Activated CD4-positive, alpha-beta T cell treated with anti-CD3 and anti-CD28 coated beads, Interleukin-2, amount 50 U/mL, for 24 hours (primary cell): ENCODE results near the gene SMG5.
"Not testable (repeated sequence)": the region's sequence is repeated elsewhere in the genome, so short reads cannot be mapped to it uniquely, and the experiment has no call there.

Source experiments
- DNase-seq, 2 donors: peaks; one replicate each; pipeline ENCODE4 v3.0.0-alpha.2; 2020; ENCODE audit warnings: low read depth in 1 of 2, low spot score in 1 of 2

Gene SMG5

GRCh38 chr1:156244712-156245111 is 37.9 kb downstream of the SMG5 start:
- no peak for DNase-seq

DNA sequence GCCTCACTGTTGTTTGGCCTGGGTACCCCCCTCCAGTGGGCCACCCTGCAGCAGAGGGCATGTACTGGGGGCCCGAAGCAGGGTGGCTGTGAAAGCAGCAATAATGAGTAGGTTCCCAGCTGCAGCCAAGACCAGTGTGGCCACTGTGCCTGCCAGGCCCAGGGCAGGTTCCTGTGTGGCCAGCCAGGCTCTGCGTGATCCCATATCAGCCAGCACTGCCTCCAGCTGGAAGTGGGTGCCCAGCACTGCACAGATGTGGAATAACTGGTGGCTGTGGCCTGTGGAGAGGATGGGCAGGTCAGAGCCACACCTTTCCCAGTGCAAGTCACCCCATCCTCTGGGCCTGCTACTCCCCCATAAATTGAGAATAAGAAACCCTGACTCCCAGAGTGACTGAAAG is 38.5 kb downstream of the SMG5 start:
- no peak for DNase-seq

GRCh38 chr1:156242738-156243137 is 39.9 kb downstream of the SMG5 start:
- DNase-seq, result no peak

DNA sequence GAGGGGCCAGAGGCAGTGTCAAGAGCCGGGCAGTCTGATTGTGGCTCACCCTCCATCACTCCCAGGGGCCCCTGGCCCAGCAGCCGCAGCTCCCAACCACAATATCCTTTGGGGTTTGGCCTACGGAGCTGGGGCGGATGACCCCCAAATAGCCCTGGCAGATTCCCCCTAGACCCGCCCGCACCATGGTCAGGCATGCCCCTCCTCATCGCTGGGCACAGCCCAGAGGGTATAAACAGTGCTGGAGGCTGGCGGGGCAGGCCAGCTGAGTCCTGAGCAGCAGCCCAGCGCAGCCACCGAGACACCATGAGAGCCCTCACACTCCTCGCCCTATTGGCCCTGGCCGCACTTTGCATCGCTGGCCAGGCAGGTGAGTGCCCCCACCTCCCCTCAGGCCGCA is 40.7 kb downstream of the SMG5 start, which contains the start of gene BGLAP:
TSS of gene BGLAP (plus strand) at position 259 of the 400 bp plus-strand sequence. CDS start at position 307, 48 bp downstream.
- DNase-seq, result no peak

GRCh38 chr1:156241311-156241811 is 41.3 kb downstream of the SMG5 start:
- no peak for DNase-seq

DNA sequence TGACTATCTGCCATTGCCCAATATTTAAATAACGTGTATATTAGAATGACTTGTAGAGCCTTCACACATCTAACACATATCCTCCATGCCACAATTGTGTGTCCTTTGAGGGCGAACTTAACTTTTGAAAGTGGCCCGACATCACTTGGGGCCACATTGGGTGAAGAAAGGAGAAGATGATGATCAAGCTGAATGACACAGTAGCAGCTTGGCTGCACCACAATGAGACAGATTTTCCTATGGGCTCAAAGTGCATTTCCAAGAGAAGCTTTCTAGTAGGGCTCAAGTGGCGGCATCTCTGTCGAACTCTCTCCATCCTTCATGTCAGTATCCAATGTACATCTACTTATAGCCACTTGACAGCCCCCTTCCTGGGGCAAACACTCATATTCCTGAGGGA is 44.4 kb downstream of the SMG5 start:
- no peak for DNase-seq

- DNase-seq, result no peak
Measured at GRCh38 chr1:156236164-156236563, 46.5 kb downstream of the SMG5 start.

- DNase-seq, result no peak
Measured at GRCh38 chr1:156233426-156234127, 49.0 kb downstream of the SMG5 start.

DNA sequence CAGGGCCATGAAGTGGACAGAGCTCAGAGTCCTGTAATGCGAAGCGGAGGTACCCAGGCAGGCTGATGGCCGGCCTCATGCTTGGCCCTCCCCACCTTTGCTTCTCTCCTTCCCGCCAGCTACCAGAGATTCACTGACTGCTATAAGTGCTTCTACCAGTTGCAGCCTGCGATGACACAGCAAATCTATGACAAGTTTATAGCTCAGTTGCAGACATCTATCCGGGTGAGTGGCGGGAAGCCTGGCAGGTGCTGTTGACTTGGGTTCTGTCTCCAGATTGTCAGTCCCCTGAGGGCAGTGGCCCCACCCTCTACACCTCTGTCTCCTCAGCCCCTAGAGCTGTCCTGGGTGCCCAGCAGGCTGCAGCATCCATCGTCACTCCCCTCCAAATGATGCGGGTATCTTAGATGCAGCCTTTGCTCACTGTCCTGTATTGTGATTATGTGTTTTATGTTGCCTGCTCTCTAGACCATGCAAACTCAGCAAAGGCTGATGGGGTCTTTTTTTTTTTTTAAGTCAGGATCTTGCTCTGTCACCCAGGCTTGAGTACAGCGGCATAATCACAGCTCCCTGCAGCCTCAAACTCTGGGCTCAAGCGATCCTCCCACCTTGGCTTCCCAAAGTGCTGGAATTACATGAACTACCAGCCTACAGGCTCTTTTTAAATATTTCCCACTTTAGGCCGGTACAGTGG is 50.3 kb downstream of the SMG5 start:
- no peak for DNase-seq

GRCh38 chr1:156230473-156230837 is 52.2 kb downstream of the SMG5 start:
- no peak for DNase-seq

GRCh38 chr1:156229809-156230472 is 52.7 kb downstream of the SMG5 start:
- DNase-seq, result no peak

DNA sequence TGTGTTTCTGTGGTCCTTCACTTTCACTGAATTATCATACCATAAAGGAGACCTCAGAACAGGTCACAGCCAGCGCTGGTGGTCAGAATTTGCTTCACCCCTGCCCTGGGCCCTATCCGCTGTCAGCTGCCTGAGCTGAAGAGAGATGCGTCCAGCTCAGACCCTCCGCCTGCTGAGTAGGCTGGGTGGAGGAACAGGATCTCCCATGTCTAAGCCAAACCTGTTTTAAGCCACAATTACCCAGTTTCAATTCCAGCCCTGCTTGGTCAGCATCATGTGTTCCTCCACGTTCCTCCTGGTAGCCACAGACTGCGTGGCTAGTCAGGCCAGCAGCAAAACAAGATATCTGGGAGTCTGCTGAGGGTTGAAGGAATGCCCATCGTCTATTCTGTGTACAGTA is 54.1 kb downstream of the SMG5 start:
- no peak for DNase-seq

- DNase-seq, result no peak
Measured at GRCh38 chr1:156226782-156227181, 55.8 kb downstream of the SMG5 start.

DNA sequence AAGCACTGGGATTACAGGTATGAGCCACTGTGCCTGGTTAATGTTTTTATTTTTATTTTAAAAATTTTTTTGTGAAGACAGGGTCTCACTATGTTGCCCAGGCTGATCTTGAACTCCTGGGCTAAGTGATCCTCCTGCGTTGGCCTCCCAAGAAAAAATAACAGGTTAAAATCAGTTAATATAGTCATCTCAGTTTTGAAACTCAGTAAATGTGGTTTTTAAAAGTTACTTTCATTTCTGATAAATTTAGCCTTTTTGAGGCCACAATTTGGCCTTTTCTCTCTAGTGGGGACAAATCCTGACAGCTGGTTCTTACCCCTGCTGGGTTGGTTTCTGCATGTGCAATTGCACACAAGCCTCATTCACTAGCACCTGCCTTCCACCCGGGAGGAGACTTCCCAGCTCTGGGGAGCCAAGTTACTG is 56.5 kb downstream of the SMG5 start:
- DNase-seq, result no peak

- DNase-seq, result no peak
Measured at GRCh38 chr1:156225677-156226014, 57.0 kb downstream of the SMG5 start.

DNA sequence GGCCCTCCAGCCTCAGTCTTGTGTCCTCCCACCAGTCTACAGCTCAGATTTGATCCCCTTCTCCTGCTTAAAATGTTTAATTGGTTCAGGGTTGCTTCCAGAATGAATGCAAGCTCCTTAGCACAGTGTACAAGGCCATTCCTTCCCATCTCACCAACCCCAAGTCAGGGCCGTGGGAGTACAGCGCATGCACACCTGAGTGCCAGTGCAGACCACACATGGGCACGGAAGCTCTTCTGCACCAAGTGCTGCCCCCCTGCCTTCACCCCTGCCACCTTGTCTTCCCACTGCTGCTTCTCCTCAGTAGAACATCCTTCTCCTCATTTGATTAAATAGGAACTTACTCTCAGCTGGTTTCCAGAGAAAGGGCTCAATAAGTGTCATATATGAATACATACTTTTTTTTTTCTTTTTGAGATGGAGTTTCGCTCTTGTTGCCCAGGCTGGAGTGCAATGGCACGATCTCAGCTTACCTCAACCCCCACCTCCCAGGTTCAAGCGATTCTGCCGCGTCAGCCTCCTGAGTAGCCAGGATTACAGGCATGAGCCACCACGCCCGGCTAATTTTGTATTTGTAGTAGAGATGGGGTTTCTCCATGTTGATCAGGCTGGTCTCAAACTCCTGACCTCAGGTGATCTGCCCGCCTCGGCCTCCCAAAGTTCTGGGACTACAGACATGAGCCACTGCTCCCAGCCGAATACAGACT is 60.5 kb downstream of the SMG5 start:
- DNase-seq, result no peak

- no peak for DNase-seq
Measured at GRCh38 chr1:156220226-156220625, 62.4 kb downstream of the SMG5 start.

- DNase-seq, result peak in 1 of 2 donors; percentile 72
Measured at GRCh38 chr1:156217871-156218270, 64.8 kb downstream of the SMG5 start.

DNA sequence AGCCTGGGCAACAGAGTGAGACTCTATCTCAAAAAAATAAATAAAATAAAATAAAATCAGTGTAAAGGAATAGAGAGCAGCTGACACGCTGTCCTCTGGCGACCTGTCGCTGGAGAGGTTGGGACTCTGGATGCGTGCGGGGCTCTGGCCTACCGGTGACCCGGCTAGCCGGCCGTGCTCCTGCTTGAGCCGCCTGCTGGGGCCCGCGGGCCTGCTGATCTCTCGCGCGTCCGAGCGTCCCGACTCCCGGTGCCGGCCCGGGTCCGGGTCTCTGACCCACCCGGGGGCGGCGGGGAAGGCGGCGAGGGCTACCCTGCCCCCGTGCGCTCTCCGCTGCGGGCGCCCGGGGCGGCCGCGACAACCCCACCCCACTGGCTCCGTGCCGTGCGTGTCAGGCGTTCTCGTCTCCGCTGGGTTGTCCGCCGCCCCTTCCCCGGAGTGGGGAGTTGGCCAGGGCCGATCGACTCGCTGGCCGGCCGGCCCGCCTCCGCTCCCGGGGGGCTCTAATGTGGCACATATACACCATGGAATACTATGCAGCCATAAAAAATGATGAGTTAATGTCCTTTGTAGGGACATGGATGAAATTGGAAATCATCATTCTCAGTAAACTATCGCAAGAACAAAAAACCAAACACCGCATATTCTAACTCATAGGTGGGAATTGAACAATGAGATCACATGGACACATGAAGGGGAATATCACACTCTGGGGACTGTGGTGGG is 66.1 kb downstream of the SMG5 start:
- DNase-seq, result not testable (repeated sequence)

DNA sequence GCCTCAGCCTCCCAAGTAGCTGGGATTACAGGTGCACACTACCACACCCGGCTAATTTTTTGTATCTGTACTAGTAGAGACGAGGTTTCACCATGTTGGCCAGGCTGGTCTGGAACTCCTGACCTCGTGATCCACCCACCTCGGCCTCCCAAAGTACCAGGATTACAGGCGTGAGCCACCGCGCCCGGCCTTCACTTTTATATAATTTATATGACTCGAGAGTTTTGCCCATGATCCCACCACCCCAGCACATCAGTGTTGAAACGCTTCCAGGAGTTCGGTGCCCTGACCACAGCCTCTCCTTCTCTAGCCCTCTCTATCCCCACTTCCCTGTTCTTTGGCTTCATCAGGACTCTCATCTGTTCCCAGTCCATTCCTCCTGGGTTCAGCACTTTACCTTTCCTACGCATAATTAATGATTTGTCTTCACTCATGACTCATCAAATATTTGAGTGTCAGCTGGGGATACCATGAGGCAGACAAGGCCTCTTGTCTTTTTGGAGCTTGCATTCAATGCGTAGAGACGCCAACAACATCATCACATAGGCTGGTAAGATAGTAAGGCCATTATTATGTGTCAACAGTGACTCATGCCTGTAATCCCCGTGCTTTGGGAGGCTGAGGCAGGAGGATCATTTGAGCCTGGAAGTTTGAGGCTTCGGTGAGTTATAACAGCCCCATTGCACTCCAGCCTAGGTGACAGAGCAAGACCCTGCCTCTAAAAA is 68.4 kb downstream of the SMG5 start:
- no peak for DNase-seq
